T follicular helper cell (primary cell): Measurements from ENCODE around the gene CSNK1G1.
A peak's percentile ranks its signal among the peaks of the same experiment; 100 is the strongest.
"Not testable (repeated sequence)": the region's sequence is repeated elsewhere in the genome, so short reads cannot be mapped to it uniquely, and the experiment has no call there.

Experiments
- DNase-seq: peaks from one replicate; pipeline ENCODE4 v3.0.0-alpha.2; 2020; ENCODE audit warnings: low read depth

Gene CSNK1G1

DNA sequence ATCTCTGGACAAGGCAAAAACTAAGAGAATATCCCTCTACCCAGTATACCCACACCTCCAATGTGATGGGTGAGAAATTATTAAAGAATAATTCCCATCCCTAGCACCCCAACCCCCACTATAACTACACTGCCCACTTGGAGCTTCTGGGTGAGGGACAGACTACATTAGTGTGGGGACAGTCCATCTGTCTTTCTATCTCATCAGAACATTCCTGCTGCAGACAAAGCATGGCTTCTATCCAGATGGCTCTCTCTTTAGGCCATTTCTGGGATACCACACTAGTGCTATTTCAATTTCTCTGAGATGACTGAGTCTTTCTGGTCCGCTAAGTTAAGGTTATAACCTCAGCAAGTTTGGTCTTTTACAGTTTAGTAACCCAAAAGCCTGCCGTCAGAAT, 6.6 kb downstream of the CSNK1G1 start:
- DNase-seq: no peak

DNA sequence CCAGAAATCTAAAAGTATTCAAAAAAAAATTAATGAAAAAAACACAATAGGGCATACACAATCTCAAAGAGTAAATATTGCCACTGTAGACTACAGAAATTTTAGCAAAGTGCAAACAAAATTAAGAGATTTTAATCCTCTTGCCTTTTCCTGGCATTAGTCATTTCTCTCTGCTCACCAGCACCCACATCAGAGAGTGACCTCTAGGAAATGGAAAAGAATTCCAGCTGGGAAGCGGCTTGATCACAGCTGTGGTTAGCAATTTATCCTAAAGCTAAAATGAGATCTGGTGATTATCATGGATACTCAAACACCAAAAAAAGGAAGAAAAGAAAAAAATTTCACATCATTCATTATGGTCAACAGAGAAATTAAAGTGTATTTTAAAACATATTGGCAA, 7.5 kb downstream of the CSNK1G1 start:
- no peak for DNase-seq

DNA sequence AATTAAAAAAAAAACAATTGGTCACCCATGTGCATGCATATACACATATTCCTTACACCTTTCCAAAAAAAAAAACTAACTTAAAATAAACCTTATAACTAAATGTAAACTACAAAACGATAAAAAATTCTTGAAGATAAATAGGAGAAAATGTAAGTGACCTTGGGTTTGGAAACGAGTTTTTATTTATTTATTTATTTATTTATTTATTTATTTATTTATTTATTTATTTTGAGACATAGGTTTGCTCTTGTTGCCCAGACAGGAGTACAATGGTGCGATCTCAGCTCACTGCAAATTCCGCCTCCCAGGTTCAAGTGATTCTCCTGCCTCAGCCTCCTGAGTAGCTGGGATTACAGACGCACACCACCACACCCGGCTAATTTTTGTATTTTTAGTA, 9.7 kb downstream of the CSNK1G1 start:
- not testable (repeated sequence) for DNase-seq

DNA sequence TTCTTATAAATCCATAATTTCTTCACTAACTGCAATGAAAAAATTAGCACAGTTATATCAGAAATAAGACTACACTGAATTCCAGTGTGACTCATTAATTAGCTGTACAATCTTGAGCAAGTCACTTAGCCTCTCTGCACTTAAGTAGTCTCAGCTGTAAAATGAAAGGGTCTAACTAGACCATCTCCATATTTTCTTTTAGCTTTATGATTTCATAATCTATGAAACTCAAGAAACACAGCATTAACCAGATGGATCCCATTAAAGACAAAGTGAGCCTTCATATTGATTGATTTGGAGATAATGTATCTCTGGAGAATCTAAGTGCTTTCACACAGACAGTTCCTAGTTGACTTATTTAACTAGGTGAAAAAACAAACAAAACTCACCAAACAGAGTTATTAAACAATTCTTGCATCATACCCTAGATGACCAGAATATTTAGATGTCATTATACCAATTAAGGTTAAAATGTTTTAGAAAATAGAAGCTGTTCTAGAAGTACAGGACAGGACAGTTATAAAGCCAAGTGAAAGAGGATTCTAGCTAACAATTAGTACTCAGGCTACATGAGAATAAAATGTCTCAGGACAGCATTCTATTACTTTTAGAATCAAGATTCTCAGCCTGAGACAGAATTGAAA, 11.2 kb downstream of the CSNK1G1 start:
- no peak for DNase-seq

DNA sequence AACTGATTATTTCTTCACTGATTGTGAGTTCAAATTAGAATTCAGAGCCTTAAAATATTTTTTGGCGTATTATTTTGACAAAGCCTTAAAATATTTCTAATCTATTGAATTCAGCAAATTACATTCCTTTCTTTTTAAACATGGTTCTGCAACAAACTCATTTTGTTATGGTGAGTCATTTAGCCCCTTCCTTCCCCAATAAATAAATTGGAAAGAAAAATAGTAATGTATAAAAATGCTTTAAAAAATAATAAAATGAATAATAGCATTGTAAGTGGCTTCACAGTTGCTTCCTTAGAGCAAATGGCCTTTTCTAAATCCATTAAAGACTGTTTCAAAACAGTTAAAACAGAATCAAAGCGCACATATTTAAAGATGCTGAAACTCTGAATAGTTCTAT, 12.1 kb downstream of the CSNK1G1 start:
- DNase-seq: no peak

DNA sequence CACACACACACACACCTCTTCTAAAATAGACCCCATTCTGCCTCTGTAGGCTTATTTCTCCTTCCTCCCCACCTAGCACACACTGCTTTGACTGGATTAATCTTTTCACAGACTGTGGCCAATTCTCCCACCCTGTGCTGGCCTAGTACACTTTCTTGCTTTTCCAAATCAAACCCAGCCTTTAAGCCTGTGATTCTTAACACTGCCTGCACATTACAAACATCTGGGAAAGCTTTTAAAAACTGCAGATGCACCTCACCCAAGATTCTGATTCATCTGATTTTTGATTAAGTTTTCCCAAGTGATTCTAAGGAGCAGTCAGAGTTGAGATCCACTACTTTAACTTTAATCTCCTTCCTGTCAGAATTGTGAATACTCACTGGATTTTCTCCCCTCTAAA, 12.8 kb downstream of the CSNK1G1 start:
- no peak for DNase-seq

DNA sequence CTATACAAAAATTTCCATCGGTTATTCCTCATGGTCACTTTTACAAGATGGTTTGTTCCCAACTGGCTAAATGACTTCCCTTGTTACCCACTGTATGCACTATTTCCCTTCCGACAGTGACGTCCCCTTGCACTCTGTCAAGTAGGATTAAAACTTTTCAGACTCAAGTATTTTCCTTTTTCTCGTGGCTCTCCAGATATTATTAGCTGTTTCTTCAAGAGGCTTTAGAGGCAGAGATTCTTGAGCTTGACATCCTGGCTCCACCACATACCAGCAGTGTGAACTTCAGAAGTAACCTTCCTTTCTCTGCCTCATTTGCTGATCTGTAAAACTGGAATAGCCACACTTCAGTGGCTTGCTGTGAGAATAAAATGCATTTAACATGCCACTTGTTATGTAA, 14.0 kb downstream of the CSNK1G1 start:
- DNase-seq: no peak

DNA sequence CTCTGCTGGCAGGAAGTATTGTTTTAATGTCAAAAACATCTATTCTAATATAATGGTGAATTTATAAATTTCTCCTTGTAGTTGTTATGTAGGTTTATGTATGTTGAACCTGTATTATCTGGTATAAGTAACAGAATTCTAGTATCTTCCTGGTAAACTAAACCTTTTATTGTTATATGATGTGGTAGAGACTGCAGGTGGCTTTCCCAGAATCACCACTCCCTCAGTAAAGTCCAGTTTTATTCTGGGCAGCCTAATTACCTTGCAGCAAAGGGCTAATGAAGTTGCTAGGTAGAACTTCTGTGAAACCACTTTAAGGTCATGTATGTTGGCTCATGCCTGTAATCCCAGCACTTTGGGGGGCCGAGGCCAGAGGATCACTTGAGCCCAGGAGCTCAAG, 15.6 kb downstream of the CSNK1G1 start:
- no peak for DNase-seq

DNA sequence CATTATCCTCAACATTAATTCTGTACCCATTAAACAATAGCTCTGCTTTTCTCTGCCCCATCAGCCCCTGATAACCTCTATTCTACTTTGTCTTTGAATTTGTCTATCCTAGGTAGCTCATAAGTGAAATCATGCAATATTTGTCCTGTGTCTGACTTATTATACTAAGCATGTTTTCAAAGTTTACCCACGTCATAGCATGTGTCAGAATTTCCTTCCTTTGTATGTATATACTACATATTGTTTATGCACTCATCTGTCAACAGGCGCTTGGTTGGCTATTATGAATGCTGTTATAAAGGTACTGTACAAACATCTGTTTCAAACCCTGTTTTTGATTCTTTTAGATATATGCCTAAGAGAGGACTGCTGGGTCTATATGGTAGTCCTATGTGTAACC, 18.2 kb downstream of the CSNK1G1 start:
- DNase-seq: no peak

DNA sequence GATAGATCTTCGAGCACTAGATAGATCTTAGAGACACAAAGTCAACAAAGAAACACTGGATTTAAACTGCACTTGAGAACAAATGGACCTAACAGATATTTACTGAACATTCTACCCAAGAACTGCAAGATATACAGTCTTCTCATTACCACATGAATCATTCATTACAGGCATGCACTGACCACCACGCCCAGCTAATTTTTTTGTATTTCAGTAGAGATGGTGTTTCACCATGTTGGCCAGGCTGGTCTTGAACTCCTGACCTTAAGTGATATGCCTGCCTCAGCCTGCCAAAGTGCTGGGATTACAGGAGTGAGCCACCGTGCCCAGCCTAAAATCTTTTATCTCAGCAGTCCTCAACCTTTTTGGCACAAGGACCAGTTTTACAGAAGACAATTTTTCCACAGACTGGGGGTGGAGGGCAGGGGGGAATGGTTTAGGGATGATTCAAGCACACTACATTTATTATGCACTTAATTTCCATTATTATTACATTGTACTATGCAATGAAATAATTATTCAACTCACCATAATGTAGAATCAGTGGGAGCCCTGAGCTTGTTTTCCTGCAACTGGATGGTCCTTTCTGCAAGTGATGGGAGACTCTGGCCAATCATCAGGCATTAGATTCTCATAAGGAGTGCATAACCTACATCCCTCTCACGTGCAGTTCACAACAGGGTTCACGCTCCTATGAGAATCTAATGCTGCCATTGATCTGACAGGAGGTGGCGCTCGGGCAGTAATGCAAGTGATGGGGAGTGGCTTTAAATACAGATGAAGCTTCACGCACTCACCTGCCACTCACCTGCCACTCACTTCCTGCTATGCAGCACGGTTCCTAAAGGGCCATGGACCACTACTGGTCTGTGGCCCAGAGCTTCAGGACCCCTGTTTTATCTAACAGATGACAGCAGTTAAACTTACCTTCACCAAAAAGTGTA, 21.7 kb downstream of the CSNK1G1 start:
- DNase-seq: peak; percentile 26

DNA sequence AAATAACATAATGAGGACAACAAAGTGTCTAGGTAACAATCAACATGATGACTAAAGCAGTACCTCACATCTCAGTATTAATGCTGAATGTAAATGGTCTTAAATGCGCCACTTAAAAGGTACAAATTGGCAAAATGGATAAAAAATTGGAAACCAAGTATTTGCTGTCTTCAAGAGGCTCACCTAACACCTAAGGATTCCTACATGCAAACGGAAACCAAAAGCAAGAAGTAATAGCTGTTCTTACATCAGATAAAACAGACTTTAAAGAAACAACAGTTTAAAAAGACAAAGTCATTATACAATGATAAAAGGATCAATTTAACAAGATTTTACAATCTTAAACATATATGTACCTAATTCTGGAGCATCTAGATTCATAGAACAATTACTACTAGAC, 22.5 kb downstream of the CSNK1G1 start:
- DNase-seq: no peak

DNA sequence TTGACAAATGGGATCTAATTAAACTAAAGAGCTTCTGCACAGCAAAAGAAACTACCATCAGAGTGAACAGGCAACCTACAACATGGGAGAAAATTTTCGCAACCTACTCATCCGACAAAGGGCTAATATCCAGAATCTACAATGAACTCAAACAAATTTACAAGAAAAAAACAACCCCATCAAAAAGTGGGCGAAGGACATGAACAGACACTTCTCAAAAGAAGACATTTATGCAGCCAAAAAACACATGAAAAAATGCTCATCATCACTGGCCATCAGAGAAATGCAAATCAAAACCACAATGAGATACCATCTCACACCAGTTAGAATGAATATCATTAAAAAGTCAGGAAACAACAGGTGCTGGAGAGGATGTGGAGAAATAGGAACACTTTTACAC, 24.3 kb downstream of the CSNK1G1 start:
- not testable (repeated sequence) for DNase-seq

DNA sequence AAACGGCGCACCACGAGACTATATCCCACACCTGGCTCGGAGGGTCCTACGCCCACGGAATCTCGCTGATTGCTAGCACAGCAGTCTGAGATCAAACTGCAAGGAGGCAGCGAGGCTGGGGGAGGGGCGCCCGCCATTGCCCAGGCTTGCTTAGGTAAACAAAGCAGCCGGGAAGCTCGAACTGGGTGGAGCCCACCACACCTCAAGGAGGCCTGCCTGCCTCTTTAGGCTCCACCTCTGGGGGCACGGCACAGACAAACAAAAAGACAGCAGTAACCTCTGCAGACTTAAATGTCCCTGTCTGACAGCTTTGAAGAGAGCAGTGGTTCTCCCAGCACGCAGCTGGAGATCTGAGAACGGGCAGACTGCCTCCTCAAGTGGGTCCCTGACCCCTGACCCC, 29.0 kb downstream of the CSNK1G1 start:
- not testable (repeated sequence) for DNase-seq

DNA sequence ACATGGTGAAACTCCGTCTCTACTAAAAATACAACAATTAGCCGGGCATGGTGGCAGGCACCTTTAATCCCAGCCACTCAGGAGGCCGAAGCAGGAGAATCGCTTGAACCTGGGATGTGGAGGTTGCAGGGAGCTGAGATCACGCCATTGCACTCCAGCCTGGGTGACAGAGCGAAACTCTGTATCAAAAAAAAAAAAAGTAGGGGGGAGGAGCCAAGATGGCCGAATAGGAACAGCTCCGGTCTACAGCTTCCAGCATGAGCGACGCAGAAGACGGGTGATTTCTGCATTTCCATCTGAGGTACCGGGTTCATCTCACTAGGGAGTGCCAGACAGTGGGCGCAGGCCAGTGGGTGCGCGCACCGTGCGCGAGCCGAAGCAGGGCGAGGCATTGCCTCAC, 29.5 kb downstream of the CSNK1G1 start:
- DNase-seq: not testable (repeated sequence)

DNA sequence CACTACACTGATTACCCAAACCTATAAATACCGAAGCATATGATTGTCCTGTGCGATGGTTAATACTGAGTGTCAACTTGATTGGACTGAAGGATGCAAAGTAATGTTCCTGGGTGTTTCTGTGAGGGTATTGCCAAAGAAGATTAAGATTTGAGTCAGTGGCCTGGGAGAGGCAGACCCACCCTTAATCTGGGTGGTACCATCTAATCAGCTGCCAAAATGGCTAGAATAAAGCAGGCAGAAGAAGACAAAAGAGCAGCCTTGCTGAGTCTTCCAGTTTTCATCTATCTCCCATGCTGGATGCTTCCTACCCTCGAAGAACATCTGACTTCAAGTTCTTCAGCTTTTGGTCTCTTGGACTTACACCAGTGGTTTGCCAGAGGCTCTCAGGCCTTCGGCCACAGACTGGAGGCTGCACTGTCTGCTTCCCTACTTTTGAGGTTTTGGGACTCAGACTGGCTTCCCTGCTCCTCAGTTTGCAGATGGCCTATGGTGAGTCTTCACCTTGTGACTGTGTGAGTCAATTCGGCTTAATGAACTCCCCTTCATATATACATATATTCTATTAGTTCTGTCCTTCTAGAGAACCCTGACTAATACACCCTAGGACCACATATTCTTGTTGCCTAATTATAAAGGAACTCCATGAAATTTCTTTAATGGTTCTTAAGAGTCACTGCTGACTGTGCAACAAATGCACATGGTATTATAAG, 31.7 kb downstream of the CSNK1G1 start:
- DNase-seq: no peak

DNA sequence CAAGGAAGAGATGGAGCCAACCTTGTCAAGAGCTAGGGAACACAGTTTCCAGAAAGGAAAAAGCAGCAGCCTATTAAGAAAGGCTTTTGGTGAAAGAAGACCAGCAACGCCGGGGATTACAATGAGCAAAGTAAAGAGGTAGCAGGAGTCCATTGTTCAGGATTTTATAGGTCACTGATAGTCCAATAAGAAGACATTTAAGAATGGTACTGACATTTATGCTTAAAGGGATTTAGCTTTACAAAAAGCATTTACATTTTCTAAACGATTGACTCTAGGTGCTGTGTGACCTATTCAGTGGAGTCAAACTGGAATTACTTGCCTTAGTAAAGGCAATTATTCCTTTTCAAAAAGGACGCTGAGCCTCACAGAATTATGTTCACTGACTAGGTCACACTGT, 40.8 kb downstream of the CSNK1G1 start:
- DNase-seq: no peak

DNA sequence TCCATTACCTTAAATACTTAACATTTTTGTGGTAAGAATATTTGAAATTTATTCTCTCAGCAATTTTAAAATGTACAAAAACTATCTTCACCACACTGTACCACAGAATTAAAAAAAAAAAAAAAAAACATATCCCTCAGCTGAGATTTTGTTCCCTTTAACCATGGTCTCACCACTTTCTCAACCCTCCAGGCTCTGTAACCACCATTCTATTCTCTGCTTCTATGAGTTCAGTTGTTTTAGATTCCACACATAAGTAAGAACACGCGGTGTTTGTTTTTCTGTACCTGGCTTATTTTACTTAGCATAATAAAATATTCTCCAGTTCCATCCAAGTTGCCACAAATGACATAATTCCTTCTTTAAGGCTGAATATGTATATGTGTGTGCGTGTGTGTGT, 41.5 kb downstream of the CSNK1G1 start:
- DNase-seq: no peak

DNA sequence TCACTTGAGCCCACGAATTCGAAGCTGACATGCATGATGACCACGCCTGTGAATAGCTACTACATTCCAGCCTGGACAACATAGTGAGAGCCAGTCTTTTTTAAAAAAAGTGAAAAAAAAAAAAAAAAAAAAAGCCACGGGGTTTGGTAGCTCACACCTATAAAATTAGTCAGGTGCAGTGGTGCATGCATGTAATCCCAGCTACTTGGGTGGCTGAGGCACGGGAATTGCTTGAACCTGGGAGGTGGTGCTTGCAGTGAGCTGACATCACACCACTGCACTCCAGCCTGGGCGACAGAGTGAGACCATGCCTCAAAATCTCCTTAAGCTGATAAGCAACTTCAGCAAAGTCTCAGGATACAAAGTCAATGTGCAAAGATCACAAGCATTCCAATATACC, 44.4 kb downstream of the CSNK1G1 start:
- DNase-seq: no peak

DNA sequence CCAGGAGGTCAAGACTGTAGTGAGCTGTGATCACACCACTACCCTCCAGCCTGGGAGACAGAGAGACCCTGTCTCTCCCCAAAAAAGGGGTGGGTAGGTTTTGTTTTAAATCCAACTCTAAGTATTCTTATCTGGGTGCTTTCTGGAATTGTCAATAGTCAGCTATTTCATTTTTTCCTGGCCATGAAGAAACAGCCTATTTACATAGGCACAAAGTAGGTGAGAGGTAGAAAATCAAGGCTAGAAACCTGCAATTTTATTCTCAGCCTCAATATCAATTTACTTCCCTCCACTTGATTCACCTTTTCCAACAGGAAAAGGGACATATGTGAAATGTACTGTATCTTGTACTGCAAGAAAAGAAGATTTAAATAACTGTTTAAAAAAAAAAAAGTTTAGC, 45.9 kb downstream of the CSNK1G1 start:
- DNase-seq: no peak

DNA sequence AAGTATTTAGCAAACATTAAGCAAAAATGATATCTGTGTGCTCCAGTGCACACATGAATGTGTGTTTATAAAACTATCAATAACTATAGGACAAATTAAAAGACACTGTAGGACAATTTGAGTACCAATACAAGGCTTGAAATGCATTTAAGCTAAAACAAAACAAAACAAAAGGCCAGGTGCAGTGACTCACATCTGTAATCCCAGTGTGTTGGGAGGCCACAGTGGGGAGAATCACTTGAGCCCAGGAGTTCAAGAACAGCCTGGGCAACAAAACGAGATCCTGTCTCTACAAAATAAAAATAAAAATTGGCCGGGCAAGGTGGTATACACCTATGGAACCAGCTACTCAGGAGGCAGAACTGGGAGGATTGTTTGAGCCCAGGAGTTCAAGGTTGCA, 50.7 kb downstream of the CSNK1G1 start:
- DNase-seq: no peak

DNA sequence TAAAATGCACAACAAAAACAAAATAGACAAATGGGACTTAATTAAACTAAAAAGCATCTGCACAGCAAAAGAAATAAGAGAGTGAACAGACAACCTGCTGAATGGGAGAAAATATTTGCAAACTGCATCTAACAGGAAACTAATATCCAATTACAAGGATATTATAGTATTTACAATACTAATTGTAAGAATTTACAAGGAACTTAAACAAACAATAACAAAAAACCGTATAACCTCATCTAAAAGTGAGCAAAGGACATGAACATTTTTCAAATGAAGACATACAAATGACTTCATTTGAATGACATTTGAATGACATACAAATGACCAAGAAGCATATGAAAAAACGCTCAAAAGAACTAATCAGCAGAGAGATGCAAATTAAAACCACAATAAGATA, 66.4 kb downstream of the CSNK1G1 start:
- DNase-seq: no peak

DNA sequence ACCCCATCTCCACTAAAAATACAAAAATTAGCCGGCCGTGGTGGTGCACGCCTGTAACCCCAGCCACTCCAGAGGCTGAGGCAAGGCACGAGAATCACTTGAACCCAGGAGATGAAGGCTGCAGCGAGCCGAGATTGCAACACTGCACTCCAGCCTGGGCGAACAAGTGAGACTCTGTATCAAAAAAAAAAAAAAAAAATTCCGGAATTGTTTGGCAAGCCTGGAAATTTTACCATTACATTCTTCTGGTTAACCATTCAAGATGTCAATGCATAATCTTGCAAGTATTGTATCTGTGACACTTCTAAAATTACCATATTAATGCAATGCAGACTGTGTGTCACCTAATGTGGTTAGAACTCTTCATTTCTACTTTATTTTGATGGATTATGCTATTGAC, 67.0 kb downstream of the CSNK1G1 start:
- no peak for DNase-seq

DNA sequence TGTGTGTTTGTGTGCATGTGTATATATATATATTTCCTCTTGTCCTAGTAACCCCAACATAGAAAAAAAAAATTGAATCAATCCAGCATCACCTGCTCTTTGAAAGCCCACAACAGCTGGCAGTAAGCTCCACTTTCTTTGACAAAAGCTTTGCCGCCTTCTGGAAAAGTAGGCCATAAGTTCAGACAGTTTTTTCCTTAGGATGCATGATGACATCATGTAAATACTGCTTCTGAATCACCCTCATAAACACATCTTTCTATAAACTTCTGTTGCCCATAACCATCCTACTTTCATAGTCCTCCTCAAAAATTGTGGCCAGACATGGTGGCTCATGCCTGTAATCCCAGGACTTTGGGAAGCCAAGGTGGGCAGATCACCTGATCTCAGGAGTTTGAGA, 67.4 kb downstream of the CSNK1G1 start:
- no peak for DNase-seq
